A549 (cell line): ENCODE measurements around the gene CEND1. TPM values are rescaled to one million over a fixed set of nuclear protein-coding genes. Genes with fewer than 3 reads are reported as not detected.
A peak's percentile ranks its signal among the peaks of the same experiment; 100 is the strongest.

Source experiments
- ATAC-seq, 2 experiments: fragments of 200-7000 bp in 1 of 2; fragments of >200 bp in 1 of 2; cut with Nextera tagmentation in 1 of 2; cut with Tn5 transposase in 1 of 2; 3 replicates each; pipeline versions ENCODE4 v1.8.0 to v1.9.1; 2018 to 2020; ENCODE audit warnings: mild to moderate bottlenecking in 1 of 2, moderate library complexity in 1 of 2
- CTCF ChIA-PET: fragments of 300-600 bp; sonication (Branson Sonifier 250); formaldehyde crosslinking; extraction: SDS; loops from one replicate; lab custom pipeline; 2021; ENCODE audit warnings: antibody characterized with exemption, inconsistent platforms; lab: Yijun Ruan, JAX
- POLR2A ChIA-PET: fragments of 350-600 bp; formaldehyde crosslinking; extraction: SDS; loops from one replicate; lab custom pipeline; 2021; ENCODE audit warnings: antibody characterized with exemption, inconsistent platforms; lab: Yijun Ruan, JAX
- DNase-seq, 2 experiments: peaks; one replicate each; pipeline versions ENCODE4 v3.0.0 to v3.0.0-alpha.2; 2011 to 2016; ENCODE audit warnings: low read depth in 1 of 2, low spot score in 1 of 2
- FAIRE-seq: peaks from 2 replicates; lab custom pipeline; 2011; peaks lifted over from hg19 to GRCh38; lab: Jason Lieb, UNC
- H3K27ac ChIP-seq, 2 experiments: fragments of >200 bp; sonication (Bioruptor Twin); formaldehyde crosslinking; 3 replicates each; pipeline ENCODE4 v1.5.1; 2016 to 2017
- H3K4me1 ChIP-seq: fragments of >200 bp; sonication (Bioruptor Twin); formaldehyde crosslinking; 3 replicates; pipeline ENCODE4 v1.6.1; 2016
- H3K4me2 ChIP-seq: fragments of >200 bp; sonication (Bioruptor Twin); formaldehyde crosslinking; 3 replicates; pipeline ENCODE4 v1.6.1; 2016
- H3K4me3 ChIP-seq: fragments of >200 bp; sonication (Bioruptor Twin); formaldehyde crosslinking; 3 replicates; pipeline ENCODE4 v1.5.1; 2016
- H3K9me3 ChIP-seq: fragments of >200 bp; sonication (Bioruptor Twin); formaldehyde crosslinking; 3 replicates; pipeline ENCODE4 v1.6.1; 2016
- ATOH8 ChIP-seq: fragments of 250-450 bp; sonication (Bioruptor Pico); IDR thresholded peaks from 2 replicates; pipeline ENCODE4 v1.5.0; 2020; ENCODE audit warnings: low read depth, mild to moderate bottlenecking, moderate library complexity
- CBX2 ChIP-seq: fragments of 200-600 bp; sonication (generic); IDR thresholded peaks from 2 replicates; pipeline ENCODE4 v1.6.1; 2016; ENCODE audit warnings: low read depth, mild to moderate bottlenecking, borderline replicate concordance
- ESRRA ChIP-seq: fragments of 150-350 bp; IDR thresholded peaks from 2 replicates; pipeline ENCODE4 v1.6.1; 2014; ENCODE audit warnings: mild to moderate bottlenecking, low read length, borderline replicate concordance
- FOSL2 ChIP-seq, 2 experiments: fragments of 450-650 bp in 1 of 2; fragments of >200 bp in 1 of 2; sonication (Bioruptor Twin) in 1 of 2; formaldehyde crosslinking; IDR thresholded peaks; 2 replicates each; pipeline versions ENCODE4 v1.5.0 to v1.6.1; 2016 to 2020; ENCODE audit warnings: mild to moderate bottlenecking in 1 of 2, moderate library complexity in 1 of 2
- FOXS1 ChIP-seq: fragments of 250-450 bp; sonication (Bioruptor Pico); IDR thresholded peaks from 2 replicates; pipeline ENCODE4 v1.5.0; 2020; ENCODE audit warnings: mild to moderate bottlenecking, moderate library complexity
- HES2 ChIP-seq: fragments of >200 bp; sonication (Bioruptor Twin); formaldehyde crosslinking; IDR thresholded peaks from 2 replicates; pipeline ENCODE4 v1.6.1; 2016
- HMGXB4 ChIP-seq: fragments of 250-450 bp; sonication (Bioruptor Pico); IDR thresholded peaks from 2 replicates; pipeline ENCODE4 v1.5.0; 2021; ENCODE audit warnings: mild to moderate bottlenecking, moderate library complexity, borderline replicate concordance
- HOXA7 ChIP-seq: fragments of 250-450 bp; sonication (Bioruptor Pico); IDR thresholded peaks from 2 replicates; pipeline ENCODE4 v1.5.0; 2020; ENCODE audit warnings: mild to moderate bottlenecking, moderate library complexity
- MAFK ChIP-seq: fragments of 450-650 bp; IDR thresholded peaks from 2 replicates; pipeline ENCODE4 v1.6.1; 2014; ENCODE audit not compliant: partially characterized antibody
- MAX ChIP-seq: IDR thresholded peaks from 2 replicates; pipeline ENCODE4 v1.6.1; 2012
- MAZ ChIP-seq: fragments of 150-350 bp; IDR thresholded peaks from 2 replicates; pipeline ENCODE4 v1.6.1; 2014; ENCODE audit warnings: antibody characterized with exemption, low read depth, low read length, borderline replicate concordance
- PBX3 ChIP-seq: IDR thresholded peaks from 2 replicates; pipeline ENCODE4 v1.6.1; 2012
- POLR2A ChIP-seq: IDR thresholded peaks from 2 replicates; pipeline ENCODE4 v1.6.1; 2012; ENCODE audit warnings: mild to moderate bottlenecking, low read length
- RAD21 ChIP-seq, 2 experiments: fragments of >200 bp in 1 of 2; sonication (Bioruptor Twin) in 1 of 2; formaldehyde crosslinking in 1 of 2; IDR thresholded peaks in 1 of 2; conservative IDR thresholded peaks in 1 of 2; 2 replicates in 1 of 2; 3 replicates in 1 of 2; pipeline ENCODE4 v1.6.1; 2012 to 2018; ENCODE audit warnings: inconsistent platforms in 1 of 2
- RCOR1 ChIP-seq: fragments of 150-350 bp; IDR thresholded peaks from 2 replicates; pipeline ENCODE4 v1.6.1; 2014; ENCODE audit warnings: antibody characterized with exemption, low read length, low read depth
- RFX5 ChIP-seq: fragments of 450-650 bp; IDR thresholded peaks from 2 replicates; pipeline ENCODE4 v1.7.1; 2014; ENCODE audit warnings: antibody characterized with exemption, mild to moderate bottlenecking, moderate library complexity
- SMC3 ChIP-seq: fragments of >200 bp; sonication (Bioruptor Twin); formaldehyde crosslinking; IDR thresholded peaks from 3 replicates; pipeline ENCODE4 v1.6.1; 2018; ENCODE audit warnings: inconsistent platforms
- USF2 ChIP-seq: fragments of 450-650 bp; IDR thresholded peaks from 2 replicates; pipeline ENCODE4 v1.6.1; 2014; ENCODE audit warnings: antibody characterized with exemption
- ZC3H11A ChIP-seq: fragments of 450-650 bp; IDR thresholded peaks from 2 replicates; pipeline ENCODE4 v1.6.1; 2014; ENCODE audit warnings: antibody characterized with exemption, mild to moderate bottlenecking
- ZSCAN20 ChIP-seq: fragments of 250-450 bp; sonication (Bioruptor Pico); IDR thresholded peaks from 2 replicates; pipeline ENCODE4 v1.8.0; 2022; ENCODE audit warnings: mild to moderate bottlenecking, moderate library complexity
- WGBS: methylation state at CpG from one replicate; pipeline ENCODE4 v1.1.6; 2017; ENCODE audit errors: missing lambda C conversion rate; 5-methylcytosine and 5-hydroxymethylcytosine counted together
- polyA plus RNA-seq, 4 experiments: library from polyadenylated mRNA; depleted of rRNA in 3 of 4; stranded (reverse); fragments of >200 nt; fragmentation: RNase III in 1 of 4; extraction: RNeasy Plus Mini Kit Qiagen cat#74134 plus additional on column Dnase treatment in 1 of 4; gene quantifications; 2 replicates in 3 of 4; 3 replicates in 1 of 4; pipeline ENCODE4 v1.2.3, GENCODE V29; 2011 to 2017

CEND1 gene
- polyA plus RNA-seq, 2 of the 4 experiments (the other 2 are of a cell fraction) = 1.0 TPM; not detected in 1

- CTCF ChIA-PET = interaction anchor here (0.6 to 3.5 kb wide), 4 partner anchors 9 to 88 kb away, joined by 3 to 11 read pairs (median 4); no protein-coding TSS in a partner anchor
- POLR2A ChIA-PET = no interaction called here
- no peak for DNase-seq
- no peak overlapping the region for H3K4me3 ChIP-seq
- TF ChIP-seq SMC3 (no peak), HES2 (no peak), PBX3 (no peak), CBX2 (no peak), MAFK (no peak), ZC3H11A (no peak), RAD21 (conservative IDR thresholded peaks at IDR 0.05 in 1 of 2, IDR thresholded peaks at IDR 0.05 in 1 of 2) (no peak), MAZ (no peak), RCOR1 (no peak), ATOH8 (CRISPR knock-in tag) (no peak), HOXA7 (no peak), FOXS1 (CRISPR knock-in tag) (no peak)
- no peak overlapping the region for H3K4me2 ChIP-seq
- H3K27ac ChIP-seq = no peak overlapping the region; a peak in 1 of 6 replicates
- 91% methylated on average over 9 of the region's 9 CpGs for WGBS
- no peak for FAIRE-seq
- H3K4me1 ChIP-seq = peaks cover 43% of the 10 kb centered on the region
- no peaks in the 10 kb centered on the region for H3K9me3 ChIP-seq
- ATAC-seq = no peak
Measured at GRCh38 chr11:773830-774229, 16.1 kb downstream of the CEND1 start.

GRCh38 chr11:773425-773824 is 16.5 kb downstream of the CEND1 start:
- TF ChIP-seq MAZ (no peak), FOXS1 (CRISPR knock-in tag) (no peak), ESRRA (no peak), MAX (no peak), RFX5 (no peak), PBX3 (no peak), HES2 (no peak), POLR2A (no peak), ZSCAN20 (no peak), USF2 (no peak), HMGXB4 (no peak), FOSL2 (IDR thresholded peaks at IDR 0.05) (no peak), FOSL2 (CRISPR knock-in tag; IDR thresholded peaks at IDR 0.05) (no peak), ATOH8 (CRISPR knock-in tag) (no peak)
- WGBS = 93% methylated on average over 4 of the region's 5 CpGs
- Histone ChIP-seq H3K4me3 (no peak overlapping the region), H3K27ac (peak overlapping the region in 1 of 2 experiments; percentile 35; a peak in 1 of 6 replicates), H3K9me3 (no peaks in the 10 kb centered on the region), H3K4me2 (no peak overlapping the region), H3K4me1 (peaks cover 40% of the 10 kb centered on the region)
- ATAC-seq = no peak
- DNase-seq = no peak
- ChIA-PET POLR2A (no interaction called here), CTCF (interaction anchor here (0.6 to 1.5 kb wide), 3 partner anchors 10 to 87 kb away, joined by 3 to 5 read pairs (median 4); no protein-coding TSS in a partner anchor)
- no peak for FAIRE-seq
